ENCODE data around the gene CASS4. TPM values are rescaled to one million over a fixed set of nuclear protein-coding genes. Genes with fewer than 3 reads are reported as not detected.

The CASS4 gene
- polyA plus RNA-seq, 2 of the 4 experiments (the other 2 are of a cell fraction), result 0.09 TPM

DNA sequence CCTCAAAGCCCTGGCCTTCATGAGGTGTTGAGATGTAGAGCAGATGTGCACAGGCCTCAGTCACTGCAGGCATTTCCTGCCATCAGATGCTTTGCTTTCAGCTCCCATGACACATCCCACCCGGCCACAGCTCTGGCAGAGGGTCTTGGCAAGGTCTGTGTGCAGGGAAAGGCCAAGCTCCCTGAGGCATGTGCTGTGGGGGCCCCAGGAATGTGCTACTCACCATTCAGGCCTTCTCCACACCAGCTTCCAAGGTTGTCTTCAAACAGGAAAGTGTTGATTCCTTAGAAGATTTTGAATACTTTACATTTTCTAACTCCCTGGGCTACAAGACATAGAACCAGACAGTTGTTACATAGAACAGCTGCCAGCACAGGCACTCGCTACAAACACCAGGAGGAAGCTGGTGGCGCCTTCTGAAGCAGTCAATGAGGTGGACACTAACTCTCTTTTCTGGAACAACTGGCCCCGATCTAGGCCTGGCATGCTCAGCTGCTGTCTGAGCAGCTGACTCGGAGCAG lies 27.8 kb downstream of the CASS4 start:
- Histone ChIP-seq H3K4me1 (no peaks in the 10 kb centered on the region), H3K27ac (no peak overlapping the region), H3K4me3 (no peak overlapping the region), H3K9me3 (no peaks in the 10 kb centered on the region), H3K4me2 (no peak overlapping the region)
- POLR2A ChIA-PET, result no interaction called here
- CTCF ChIA-PET, result no interaction called here
- DNase-seq (ENCODE audit: low read depth in 1 of 2, low spot score in 1 of 2), result no peak
- ATAC-seq, result no peak
- TF ChIP-seq, protein P1, sequence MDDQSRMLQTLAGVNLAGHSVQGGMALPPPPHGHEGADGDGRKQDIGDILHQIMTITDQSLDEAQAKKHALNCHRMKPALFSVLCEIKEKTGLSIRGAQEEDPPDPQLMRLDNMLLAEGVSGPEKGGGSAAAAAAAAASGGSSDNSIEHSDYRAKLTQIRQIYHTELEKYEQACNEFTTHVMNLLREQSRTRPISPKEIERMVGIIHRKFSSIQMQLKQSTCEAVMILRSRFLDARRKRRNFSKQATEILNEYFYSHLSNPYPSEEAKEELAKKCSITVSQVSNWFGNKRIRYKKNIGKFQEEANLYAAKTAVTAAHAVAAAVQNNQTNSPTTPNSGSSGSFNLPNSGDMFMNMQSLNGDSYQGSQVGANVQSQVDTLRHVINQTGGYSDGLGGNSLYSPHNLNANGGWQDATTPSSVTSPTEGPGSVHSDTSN (IDR thresholded peaks at IDR 0.05), result no peak
- TF ChIP-seq CHD2 (IDR thresholded peaks at IDR 0.05; ENCODE audit: low read length, partially characterized antibody), result no peak
- TF ChIP-seq, protein P2, sequence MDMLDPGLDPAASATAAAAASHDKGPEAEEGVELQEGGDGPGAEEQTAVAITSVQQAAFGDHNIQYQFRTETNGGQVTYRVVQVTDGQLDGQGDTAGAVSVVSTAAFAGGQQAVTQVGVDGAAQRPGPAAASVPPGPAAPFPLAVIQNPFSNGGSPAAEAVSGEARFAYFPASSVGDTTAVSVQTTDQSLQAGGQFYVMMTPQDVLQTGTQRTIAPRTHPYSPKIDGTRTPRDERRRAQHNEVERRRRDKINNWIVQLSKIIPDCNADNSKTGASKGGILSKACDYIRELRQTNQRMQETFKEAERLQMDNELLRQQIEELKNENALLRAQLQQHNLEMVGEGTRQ (IDR thresholded peaks at IDR 0.05), result no peak
- TF ChIP-seq, protein P3, sequence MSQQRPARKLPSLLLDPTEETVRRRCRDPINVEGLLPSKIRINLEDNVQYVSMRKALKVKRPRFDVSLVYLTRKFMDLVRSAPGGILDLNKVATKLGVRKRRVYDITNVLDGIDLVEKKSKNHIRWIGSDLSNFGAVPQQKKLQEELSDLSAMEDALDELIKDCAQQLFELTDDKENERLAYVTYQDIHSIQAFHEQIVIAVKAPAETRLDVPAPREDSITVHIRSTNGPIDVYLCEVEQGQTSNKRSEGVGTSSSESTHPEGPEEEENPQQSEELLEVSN (IDR thresholded peaks at IDR 0.05; ENCODE audit: borderline replicate concordance, low read depth), result no peak
- TF ChIP-seq HEYL (CRISPR knock-in tag; IDR thresholded peaks at IDR 0.05), result no peak
- TF ChIP-seq SREBF2 (IDR thresholded peaks at IDR 0.05), result no peak
- TF ChIP-seq FOXS1 (CRISPR knock-in tag; IDR thresholded peaks at IDR 0.05), result no peak
- TF ChIP-seq, protein P4, sequence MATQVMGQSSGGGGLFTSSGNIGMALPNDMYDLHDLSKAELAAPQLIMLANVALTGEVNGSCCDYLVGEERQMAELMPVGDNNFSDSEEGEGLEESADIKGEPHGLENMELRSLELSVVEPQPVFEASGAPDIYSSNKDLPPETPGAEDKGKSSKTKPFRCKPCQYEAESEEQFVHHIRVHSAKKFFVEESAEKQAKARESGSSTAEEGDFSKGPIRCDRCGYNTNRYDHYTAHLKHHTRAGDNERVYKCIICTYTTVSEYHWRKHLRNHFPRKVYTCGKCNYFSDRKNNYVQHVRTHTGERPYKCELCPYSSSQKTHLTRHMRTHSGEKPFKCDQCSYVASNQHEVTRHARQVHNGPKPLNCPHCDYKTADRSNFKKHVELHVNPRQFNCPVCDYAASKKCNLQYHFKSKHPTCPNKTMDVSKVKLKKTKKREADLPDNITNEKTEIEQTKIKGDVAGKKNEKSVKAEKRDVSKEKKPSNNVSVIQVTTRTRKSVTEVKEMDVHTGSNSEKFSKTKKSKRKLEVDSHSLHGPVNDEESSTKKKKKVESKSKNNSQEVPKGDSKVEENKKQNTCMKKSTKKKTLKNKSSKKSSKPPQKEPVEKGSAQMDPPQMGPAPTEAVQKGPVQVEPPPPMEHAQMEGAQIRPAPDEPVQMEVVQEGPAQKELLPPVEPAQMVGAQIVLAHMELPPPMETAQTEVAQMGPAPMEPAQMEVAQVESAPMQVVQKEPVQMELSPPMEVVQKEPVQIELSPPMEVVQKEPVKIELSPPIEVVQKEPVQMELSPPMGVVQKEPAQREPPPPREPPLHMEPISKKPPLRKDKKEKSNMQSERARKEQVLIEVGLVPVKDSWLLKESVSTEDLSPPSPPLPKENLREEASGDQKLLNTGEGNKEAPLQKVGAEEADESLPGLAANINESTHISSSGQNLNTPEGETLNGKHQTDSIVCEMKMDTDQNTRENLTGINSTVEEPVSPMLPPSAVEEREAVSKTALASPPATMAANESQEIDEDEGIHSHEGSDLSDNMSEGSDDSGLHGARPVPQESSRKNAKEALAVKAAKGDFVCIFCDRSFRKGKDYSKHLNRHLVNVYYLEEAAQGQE (IDR thresholded peaks at IDR 0.05), result no peak
- TF ChIP-seq HOXB5 (CRISPR knock-in tag; IDR thresholded peaks at IDR 0.05), result no peak
- TF ChIP-seq RCOR1 (IDR thresholded peaks at IDR 0.05; ENCODE audit: low read depth, low read length), result no peak
- FAIRE-seq, result no peak
- WGBS (ENCODE audit: missing lambda C conversion rate), result 63% methylated on average over 5 of the region's 5 CpGs

DNA sequence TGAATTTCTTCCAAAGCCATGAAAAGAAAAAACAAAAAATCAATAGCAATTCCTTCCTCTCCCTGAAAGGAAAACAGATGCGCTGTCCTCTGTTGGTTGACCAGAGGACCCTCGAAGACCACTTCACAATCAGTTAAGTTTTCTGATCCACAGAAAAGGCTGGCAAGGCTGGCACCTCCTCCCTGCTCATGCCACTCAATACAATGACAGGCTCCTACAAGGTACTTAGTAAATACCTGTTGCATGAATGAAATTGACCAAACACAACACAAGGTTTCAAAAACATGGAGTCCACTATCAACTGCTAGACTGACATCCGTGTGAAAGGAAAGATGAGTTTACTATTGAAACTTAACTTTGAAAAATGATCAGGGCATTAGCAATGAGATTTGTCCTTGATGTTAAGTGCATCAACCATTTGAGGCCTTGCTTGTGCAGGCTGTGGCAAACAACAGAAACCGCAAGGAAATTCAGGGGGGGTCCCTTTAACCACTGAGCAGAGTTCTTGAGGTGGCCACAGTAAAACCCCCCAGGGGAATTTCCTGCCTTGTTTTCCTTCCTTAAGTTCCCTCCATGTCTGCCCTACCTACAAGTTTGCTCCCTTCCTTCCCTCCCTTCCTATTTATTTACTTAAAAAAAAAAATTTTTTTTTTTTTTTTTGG lies 28.4 kb downstream of the CASS4 start:
- FAIRE-seq, result no peak
- WGBS (ENCODE audit: missing lambda C conversion rate), result 65% methylated on average over 4 of the region's 4 CpGs

More for the DNA sequence above, 28.4 kb downstream of the CASS4 start:
- no peaks in the 10 kb centered on the region for H3K9me3 ChIP-seq
- ChIA-PET POLR2A (no interaction called here), CTCF (no interaction called here)
- DNase-seq (ENCODE audit: low read depth in 1 of 2, low spot score in 1 of 2), result no peak
- no peak for ATAC-seq
- H3K4me2 ChIP-seq, result no peak overlapping the region
- TF ChIP-seq FOSB (CRISPR knock-in tag; IDR thresholded peaks at IDR 0.05), result no peak
- TF ChIP-seq ZFP36 (IDR thresholded peaks at IDR 0.05; ENCODE audit: borderline replicate concordance, partially characterized antibody), result no peak
- no peak for TF ChIP-seq EP300 (IDR thresholded peaks at IDR 0.05)
- TF ChIP-seq TP53 (CRISPR knock-in tag; IDR thresholded peaks at IDR 0.05), result no peak
- TF ChIP-seq NPAS2 (CRISPR knock-in tag; IDR thresholded peaks at IDR 0.05; ENCODE audit: borderline replicate concordance), result no peak
- TF ChIP-seq, protein P1 (IDR thresholded peaks at IDR 0.05), result no peak
- no peak for TF ChIP-seq EHMT2 (IDR thresholded peaks at IDR 0.05; ENCODE audit: low read depth)
- TF ChIP-seq RNF2 (IDR thresholded peaks at IDR 0.05; ENCODE audit: borderline replicate concordance, low read depth), result no peak
- no peak for TF ChIP-seq RCOR1 (IDR thresholded peaks at IDR 0.05; ENCODE audit: low read depth, low read length)
- TF ChIP-seq, protein P5, sequence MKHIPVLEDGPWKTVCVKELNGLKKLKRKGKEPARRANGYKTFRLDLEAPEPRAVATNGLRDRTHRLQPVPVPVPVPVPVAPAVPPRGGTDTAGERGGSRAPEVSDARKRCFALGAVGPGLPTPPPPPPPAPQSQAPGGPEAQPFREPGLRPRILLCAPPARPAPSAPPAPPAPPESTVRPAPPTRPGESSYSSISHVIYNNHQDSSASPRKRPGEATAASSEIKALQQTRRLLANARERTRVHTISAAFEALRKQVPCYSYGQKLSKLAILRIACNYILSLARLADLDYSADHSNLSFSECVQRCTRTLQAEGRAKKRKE (CRISPR knock-in tag; IDR thresholded peaks at IDR 0.05; ENCODE audit: low read depth), result no peak
- H3K4me3 ChIP-seq, result no peak overlapping the region
- no peak overlapping the region for H3K27ac ChIP-seq
- no peaks in the 10 kb centered on the region for H3K4me1 ChIP-seq
